Parathyroid adenoma (tissue), 2 donors: Measurements from ENCODE around the gene ANGPTL7.
"Not testable (repeated sequence)": the region's sequence is repeated elsewhere in the genome, so short reads cannot be mapped to it uniquely, and the experiment has no call there.

Experiments used
- H2AFZ ChIP-seq: fragments of 300-600 bp; sonication (generic); one replicate; pipeline ENCODE4 v1.7.0; 2017; ENCODE audit warnings: antibody characterized with exemption, mild to moderate bottlenecking
- H3K27ac ChIP-seq: fragments of 300-600 bp; sonication (generic); one replicate; pipeline ENCODE4 v1.7.0; 2017
- H3K27me3 ChIP-seq: fragments of 300-600 bp; sonication (generic); one replicate; pipeline ENCODE4 v1.7.0; 2017; ENCODE audit warnings: low read length; ENCODE audit not compliant: control insufficient read depth, insufficient read depth
- H3K36me3 ChIP-seq: fragments of 300-600 bp; sonication (generic); one replicate; pipeline ENCODE4 v1.7.0; 2017; ENCODE audit warnings: low read length; ENCODE audit not compliant: control insufficient read depth, insufficient read depth
- H3K4me1 ChIP-seq: fragments of 300-600 bp; sonication (generic); one replicate; pipeline ENCODE4 v1.7.0; 2017; ENCODE audit warnings: control low read depth
- H3K4me2 ChIP-seq: fragments of 300-600 bp; sonication (generic); one replicate; pipeline ENCODE4 v1.7.0; 2017; ENCODE audit warnings: low read length
- H3K4me3 ChIP-seq: fragments of 300-600 bp; sonication (generic); one replicate; pipeline ENCODE4 v1.7.0; 2017; ENCODE audit warnings: low read depth, low read length
- H3K79me2 ChIP-seq: fragments of 300-600 bp; sonication (generic); one replicate; pipeline ENCODE4 v1.7.0; 2017; ENCODE audit warnings: control low read depth
- H3K9ac ChIP-seq: fragments of 300-600 bp; sonication (generic); one replicate; pipeline ENCODE4 v1.7.0; 2017; ENCODE audit warnings: mild to moderate bottlenecking
- H3K9me3 ChIP-seq: fragments of 300-600 bp; sonication (generic); one replicate; pipeline ENCODE4 v1.7.0; 2017; ENCODE audit warnings: low read length; ENCODE audit not compliant: control insufficient read depth
- CTCF ChIP-seq: fragments of 300-600 bp; sonication (generic); IDR thresholded peaks from one replicate; pipeline ENCODE4 v1.7.0; 2017; ENCODE audit warnings: antibody characterized with exemption, mild to moderate bottlenecking
- donor health status: primary hyperparathyroidism.

The ANGPTL7 gene

DNA sequence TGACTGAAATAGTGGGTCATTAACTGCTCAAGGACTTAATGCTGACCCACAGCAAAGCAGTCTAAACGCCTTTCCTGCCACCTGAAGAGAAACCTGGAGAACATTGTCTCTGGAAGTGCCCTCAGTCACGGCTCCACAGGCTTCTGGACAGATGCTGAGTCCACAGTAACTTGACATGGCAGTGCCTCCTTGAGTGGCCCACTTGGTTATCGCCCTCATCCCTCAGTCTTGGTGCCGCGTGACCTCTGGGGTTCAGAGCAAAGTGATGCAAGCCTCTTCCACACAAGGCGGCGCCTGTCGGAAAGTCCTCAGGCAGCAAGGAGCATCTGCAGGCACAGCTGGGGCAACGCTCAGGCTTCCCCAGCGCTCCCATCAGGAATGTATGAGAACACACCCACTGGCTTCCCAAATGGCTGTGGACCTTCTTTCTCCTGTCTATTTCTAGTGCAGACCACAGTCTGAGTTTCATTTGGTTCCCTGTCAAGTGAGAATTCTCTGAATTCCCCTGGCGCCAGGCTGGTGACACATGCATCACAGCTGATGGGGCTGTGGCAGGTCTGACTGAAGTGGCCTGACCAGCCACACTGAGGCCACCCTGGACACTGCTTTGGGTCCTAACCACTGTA, 13.0 kb upstream of the ANGPTL7 start:
- Histone ChIP-seq H3K27me3 (no peaks in the 10 kb centered on the region), H3K4me3 (no peak overlapping the region), H3K9me3 (no peaks in the 10 kb centered on the region), H3K4me2 (no peak overlapping the region), H3K9ac (no peak overlapping the region), H3K4me1 (no peaks in the 10 kb centered on the region), H3K27ac (no peak overlapping the region), H3K79me2 (no peaks in the 10 kb centered on the region), H2AFZ (no peak overlapping the region), H3K36me3 (no peaks in the 10 kb centered on the region)
- TF ChIP-seq CTCF = no peak

GRCh38 chr1:11178021-11179015, 10.8 kb upstream of the ANGPTL7 start:
- no peak for TF ChIP-seq CTCF
- H3K27me3 ChIP-seq = no peaks in the 10 kb centered on the region
- no peaks in the 10 kb centered on the region for H3K79me2 ChIP-seq
- no peak overlapping the region for H3K27ac ChIP-seq
- no peak overlapping the region for H3K9ac ChIP-seq
- H3K36me3 ChIP-seq = no peaks in the 10 kb centered on the region
- no peak overlapping the region for H3K4me3 ChIP-seq
- H3K4me2 ChIP-seq = no peak overlapping the region
- no peaks in the 10 kb centered on the region for H3K4me1 ChIP-seq
- no peaks in the 10 kb centered on the region for H3K9me3 ChIP-seq
- H2AFZ ChIP-seq = no peak overlapping the region

DNA sequence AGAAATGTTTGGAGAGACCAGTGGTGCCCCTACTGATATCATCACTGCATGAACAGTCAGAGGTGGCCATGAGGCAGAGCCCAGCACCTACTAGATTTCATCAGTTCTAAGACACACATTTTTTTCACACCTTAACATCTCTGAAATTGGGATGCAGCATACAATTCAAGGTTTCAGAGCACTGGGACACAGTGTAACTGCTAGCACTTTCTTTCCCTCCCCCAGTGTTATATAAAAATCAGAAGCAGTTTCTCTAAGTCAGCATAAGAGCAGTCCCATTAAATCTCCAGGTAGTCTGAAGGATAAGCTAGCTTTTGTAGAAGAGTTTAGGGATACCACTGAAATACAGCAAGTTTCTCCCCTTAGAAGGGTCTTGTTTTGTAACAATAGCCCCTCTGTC, 10.0 kb upstream of the ANGPTL7 start:
- Histone ChIP-seq H2AFZ (no peak overlapping the region), H3K27me3 (no peaks in the 10 kb centered on the region), H3K36me3 (no peaks in the 10 kb centered on the region), H3K4me2 (no peak overlapping the region), H3K4me3 (no peak overlapping the region), H3K79me2 (no peaks in the 10 kb centered on the region), H3K9ac (no peak overlapping the region), H3K4me1 (no peaks in the 10 kb centered on the region), H3K9me3 (no peaks in the 10 kb centered on the region), H3K27ac (no peak overlapping the region)
- TF ChIP-seq CTCF = no peak

- H3K9ac ChIP-seq, H3K27me3 ChIP-seq, H3K79me2 ChIP-seq, H3K4me3 ChIP-seq, H3K4me1 ChIP-seq, H2AFZ ChIP-seq, H3K27ac ChIP-seq, H3K4me2 ChIP-seq, H3K36me3 ChIP-seq, H3K9me3 ChIP-seq: not testable (repeated sequence)
Measured at GRCh38 chr1:11179749-11180148, 9.4 kb upstream of the ANGPTL7 start.

GRCh38 chr1:11180342-11180744, 8.8 kb upstream of the ANGPTL7 start:
- no peak for TF ChIP-seq CTCF
- no peaks in the 10 kb centered on the region for H3K9me3 ChIP-seq
- no peak overlapping the region for H3K27ac ChIP-seq
- H3K27me3 ChIP-seq = no peaks in the 10 kb centered on the region
- H3K4me2 ChIP-seq = no peak overlapping the region
- H3K4me3 ChIP-seq = no peak overlapping the region
- H3K9ac ChIP-seq = no peak overlapping the region
- H3K4me1 ChIP-seq = no peaks in the 10 kb centered on the region
- H3K36me3 ChIP-seq = no peaks in the 10 kb centered on the region
- H3K79me2 ChIP-seq = no peaks in the 10 kb centered on the region
- H2AFZ ChIP-seq = no peak overlapping the region
